Neuronal stem cell (in vitro differentiated cells): ENCODE measurements around the gene MAMLD1.
A peak's percentile ranks its signal among the peaks of the same experiment; 100 is the strongest.

Source experiments
- DNase-seq: peaks from one replicate; pipeline ENCODE4 v3.0.0-alpha.2; 2013; ENCODE audit warnings: low spot score
- H2AFZ ChIP-seq: one replicate; pipeline ENCODE4 v1.6.1; 2013; ENCODE audit warnings: mild to moderate bottlenecking, low read length, inconsistent platforms
- H2AK5ac ChIP-seq: 2 replicates; pipeline ENCODE4 v1.6.1; 2013; ENCODE audit warnings: low read depth, mild to moderate bottlenecking, inconsistent platforms, low read length, moderate library complexity, mixed read lengths
- H2BK120ac ChIP-seq: 2 replicates; pipeline ENCODE4 v1.6.1; 2013; ENCODE audit warnings: low read depth, mild to moderate bottlenecking, inconsistent platforms, low read length, moderate library complexity, mixed read lengths
- H2BK12ac ChIP-seq: one replicate; pipeline ENCODE4 v1.6.1; 2013; ENCODE audit warnings: low read length, inconsistent platforms
- H2BK15ac ChIP-seq: 2 replicates; pipeline ENCODE4 v1.6.1; 2013; ENCODE audit warnings: mild to moderate bottlenecking, low read length, inconsistent platforms, mixed read lengths
- H2BK5ac ChIP-seq: one replicate; pipeline ENCODE4 v1.6.1; 2013; ENCODE audit warnings: inconsistent platforms, mild to moderate bottlenecking, low read length, moderate library complexity
- H3K14ac ChIP-seq: one replicate; pipeline ENCODE4 v1.6.1; 2013; ENCODE audit warnings: low read length, inconsistent platforms
- H3K18ac ChIP-seq: 2 replicates; pipeline ENCODE4 v1.6.1; 2013; ENCODE audit warnings: low read length, inconsistent platforms
- H3K23ac ChIP-seq: 2 replicates; pipeline ENCODE4 v1.6.1; 2013; ENCODE audit warnings: low read depth, mild to moderate bottlenecking, mixed read lengths, low read length, inconsistent platforms; ENCODE audit not compliant: poor library complexity
- H3K27ac ChIP-seq: replicated peaks from 3 replicates; pipeline ENCODE4 v1.5.1; 2013; ENCODE audit warnings: low read length, inconsistent platforms
- H3K27me3 ChIP-seq, 3 experiments: 2 replicates each; pipeline ENCODE4 v1.6.1; 2013; ENCODE audit warnings: low read length in 3 of 3, mild to moderate bottlenecking in 2 of 3, inconsistent platforms in 1 of 3, low read depth in 1 of 3, mixed read lengths in 1 of 3, moderate library complexity in 1 of 3; ENCODE audit not compliant: control insufficient read depth in 3 of 3, insufficient read depth in 3 of 3
- H3K36me3 ChIP-seq, 2 donors: replicated peaks in 1 of 2; 2 replicates each; pipeline ENCODE4 v1.6.1; 2013; ENCODE audit warnings: low read length in 2 of 2; ENCODE audit not compliant: control insufficient read depth in 2 of 2, insufficient read depth in 2 of 2
- H3K4ac ChIP-seq: 2 replicates; pipeline ENCODE4 v1.6.1; 2013; ENCODE audit warnings: inconsistent platforms, mild to moderate bottlenecking, low read length, moderate library complexity
- H3K4me1 ChIP-seq, 2 donors: 1 replicate in 1 of 2; 2 replicates in 1 of 2; pipeline ENCODE4 v1.6.1; 2013; ENCODE audit warnings: low read length in 2 of 2, low read depth in 1 of 2; ENCODE audit not compliant: control insufficient read depth in 2 of 2, insufficient read depth in 1 of 2
- H3K4me2 ChIP-seq: one replicate; pipeline ENCODE4 v1.6.1; 2013; ENCODE audit warnings: mild to moderate bottlenecking, low read length, inconsistent platforms; ENCODE audit not compliant: insufficient read depth, poor library complexity, severe bottlenecking
- H3K4me3 ChIP-seq, 2 donors: 2 replicates each; pipeline ENCODE4 v1.5.1; 2013; ENCODE audit warnings: low read length in 2 of 2, mild to moderate bottlenecking in 2 of 2, inconsistent platforms in 1 of 2, moderate library complexity in 1 of 2
- H3K79me1 ChIP-seq: one replicate; pipeline ENCODE4 v1.6.1; 2013; ENCODE audit warnings: low read depth, mild to moderate bottlenecking, inconsistent platforms, low read length, moderate library complexity
- H3K9ac ChIP-seq: one replicate; pipeline ENCODE4 v1.6.1; 2013; ENCODE audit warnings: mild to moderate bottlenecking, low read depth, low read length, inconsistent platforms; ENCODE audit not compliant: poor library complexity
- H3K9me3 ChIP-seq, 2 donors: replicated peaks in 1 of 2; 2 replicates each; pipeline versions ENCODE3 to v1.6.1; 2013; ENCODE audit warnings: low read length in 2 of 2, mild to moderate bottlenecking in 2 of 2, inconsistent platforms in 1 of 2, low read depth in 1 of 2, mixed read lengths in 1 of 2, moderate library complexity in 1 of 2; ENCODE audit not compliant: control insufficient read depth in 2 of 2, insufficient read depth in 1 of 2
- H4K8ac ChIP-seq: one replicate; pipeline ENCODE4 v1.6.1; 2013; ENCODE audit warnings: low read depth, mild to moderate bottlenecking, inconsistent platforms, low read length, moderate library complexity
- H4K91ac ChIP-seq: one replicate; pipeline ENCODE4 v1.6.1; 2013; ENCODE audit warnings: low read length, low read depth, mild to moderate bottlenecking, inconsistent platforms; ENCODE audit not compliant: poor library complexity
- WGBS, 2 donors: extraction: QIAGEN DNeasy Blood & Tissue Kit; methylation state at CpG; one replicate each; pipeline ENCODE4 v1.1.7; 2013; ENCODE audit warnings: missing lambda C conversion rate in 2 of 2, mixed read lengths in 1 of 2; ENCODE audit not compliant: insufficient read length in 2 of 2, insufficient replicate concordance in 1 of 2; ENCODE audit errors: extremely low coverage in 2 of 2; 5-methylcytosine and 5-hydroxymethylcytosine counted together

The MAMLD1 gene

DNA sequence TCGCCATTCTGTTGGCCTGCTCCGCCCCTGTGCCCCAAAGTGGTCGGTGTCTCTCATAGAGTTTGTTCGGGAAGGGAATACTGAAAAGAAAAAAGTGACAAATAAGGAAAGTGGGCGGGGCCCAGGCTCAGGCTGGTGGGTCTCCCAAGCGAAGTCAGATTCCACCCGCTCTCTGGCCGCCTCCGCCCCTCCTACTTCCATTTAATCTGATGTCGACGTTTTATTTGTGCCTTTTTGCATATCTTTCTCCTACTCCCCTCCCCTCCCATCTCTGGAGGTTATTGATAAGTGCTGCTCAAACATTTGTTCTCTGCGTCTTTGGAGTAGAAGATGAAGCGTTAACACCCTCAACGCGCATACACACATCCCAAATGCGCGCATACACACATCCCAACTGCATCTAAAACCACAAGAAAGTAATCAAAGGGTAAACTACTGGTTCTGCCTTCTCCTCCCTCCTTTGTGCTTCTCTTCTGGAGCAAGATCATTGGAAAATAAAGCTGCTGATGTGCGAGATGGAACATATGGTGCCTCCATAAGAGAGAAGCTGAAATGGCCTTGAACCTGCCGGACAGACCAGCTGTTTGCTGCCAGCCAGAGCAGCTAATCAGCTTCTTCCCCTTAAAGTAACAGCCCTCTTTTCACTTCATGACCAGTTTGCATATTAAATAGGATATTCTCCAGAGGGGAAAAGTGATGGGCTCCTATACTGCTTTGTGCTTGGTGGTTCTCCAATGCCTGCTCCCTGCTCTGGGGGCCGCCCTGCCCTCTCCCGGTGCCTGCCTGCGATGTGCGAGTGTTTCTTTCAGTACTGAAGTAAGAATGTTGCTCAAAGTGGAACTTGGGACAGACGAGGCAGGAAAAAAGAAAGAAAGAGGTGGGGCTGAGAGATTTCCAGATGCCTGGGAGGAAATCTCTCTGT lies 3.1 kb downstream of the MAMLD1 start:
- H3K14ac ChIP-seq = no peak overlapping the region
- H3K23ac ChIP-seq = no peak overlapping the region
- peak overlapping the region; percentile 57 to 74 for H3K4me3 ChIP-seq
- H3K27ac ChIP-seq = no peak overlapping the region
- peak overlapping the region; percentile 95 for H2AFZ ChIP-seq
- no peak overlapping the region for H2BK5ac ChIP-seq
- no CpG with 5 or more reads among the region's 24 CpGs for WGBS, 2 donors
- no peak overlapping the region for H4K91ac ChIP-seq
- DNase-seq = peak; percentile 37
- no peak overlapping the region for H2BK12ac ChIP-seq
- H2AK5ac ChIP-seq = no peak overlapping the region
- H3K9ac ChIP-seq = no peak overlapping the region
- H2BK15ac ChIP-seq = no peak overlapping the region
- peak overlapping the region; percentile 57 for H3K4me2 ChIP-seq
- H4K8ac ChIP-seq = no peak overlapping the region
- no peak overlapping the region for H2BK120ac ChIP-seq
- H3K27me3 ChIP-seq = peaks cover 0 to 30% (median 15%) of the 10 kb centered on the region in 3 experiments
- H3K9me3 ChIP-seq = no peaks in the 10 kb centered on the region
- peaks cover 3 to 4% of the 10 kb centered on the region in 2 donors for H3K4me1 ChIP-seq
- H3K79me1 ChIP-seq = no peaks in the 10 kb centered on the region
- H3K18ac ChIP-seq = no peak overlapping the region
- no peak overlapping the region for H3K4ac ChIP-seq
- no peaks in the 10 kb centered on the region for H3K36me3 ChIP-seq

DNA sequence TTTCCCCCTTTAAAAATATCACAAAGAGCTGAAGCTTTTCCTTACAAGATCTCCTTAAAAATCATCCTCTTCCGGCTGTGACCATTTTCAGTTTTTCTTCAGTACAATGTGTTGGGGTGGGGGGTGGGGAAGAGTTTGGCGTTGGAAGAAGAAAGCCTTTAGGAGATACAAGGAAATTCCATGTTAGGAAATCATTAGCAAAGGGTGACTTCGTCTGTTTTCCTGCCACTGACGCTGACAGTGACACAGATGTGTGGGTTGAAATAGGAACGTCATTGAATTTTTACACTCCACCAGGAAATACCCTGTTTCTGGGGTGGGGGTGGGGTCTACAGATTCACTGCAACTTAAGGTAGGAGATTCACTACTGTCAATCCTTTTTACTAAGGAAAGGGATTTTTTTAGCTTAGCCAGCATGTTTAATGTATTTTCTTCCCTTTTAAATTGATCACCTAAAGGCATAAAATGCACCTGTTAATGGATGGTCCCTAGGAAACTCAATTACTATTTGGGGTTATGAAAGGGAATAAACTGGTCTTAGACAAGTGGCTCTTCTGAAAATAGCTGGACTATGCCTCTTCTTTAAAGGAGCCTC lies 3.9 kb downstream of the MAMLD1 start:
- H3K27me3 ChIP-seq = peaks cover 0 to 22% (median 7%) of the 10 kb centered on the region in 3 experiments
- H2BK12ac ChIP-seq = no peak overlapping the region
- no peak overlapping the region for H3K27ac ChIP-seq
- no peak overlapping the region for H3K14ac ChIP-seq
- no peak overlapping the region for H3K4ac ChIP-seq
- H2BK5ac ChIP-seq = no peak overlapping the region
- no peak overlapping the region for H4K91ac ChIP-seq
- H3K36me3 ChIP-seq = no peaks in the 10 kb centered on the region
- H3K4me1 ChIP-seq = peaks cover 0 to 3% of the 10 kb centered on the region in 2 donors
- H3K9ac ChIP-seq = no peak overlapping the region
- H3K79me1 ChIP-seq = no peaks in the 10 kb centered on the region
- peak overlapping the region; percentile 95 for H2AFZ ChIP-seq
- H4K8ac ChIP-seq = no peak overlapping the region
- peak overlapping the region in 1 of 2 donors; percentile 57 for H3K4me3 ChIP-seq
- no peak overlapping the region for H3K4me2 ChIP-seq
- no peak overlapping the region for H2BK15ac ChIP-seq
- H3K18ac ChIP-seq = no peak overlapping the region
- no CpG with 5 or more reads among the region's 5 CpGs for WGBS, 2 donors
- no peak overlapping the region for H2BK120ac ChIP-seq
- DNase-seq = no peak
- no peaks in the 10 kb centered on the region for H3K9me3 ChIP-seq
- H2AK5ac ChIP-seq = no peak overlapping the region
- no peak overlapping the region for H3K23ac ChIP-seq

DNA sequence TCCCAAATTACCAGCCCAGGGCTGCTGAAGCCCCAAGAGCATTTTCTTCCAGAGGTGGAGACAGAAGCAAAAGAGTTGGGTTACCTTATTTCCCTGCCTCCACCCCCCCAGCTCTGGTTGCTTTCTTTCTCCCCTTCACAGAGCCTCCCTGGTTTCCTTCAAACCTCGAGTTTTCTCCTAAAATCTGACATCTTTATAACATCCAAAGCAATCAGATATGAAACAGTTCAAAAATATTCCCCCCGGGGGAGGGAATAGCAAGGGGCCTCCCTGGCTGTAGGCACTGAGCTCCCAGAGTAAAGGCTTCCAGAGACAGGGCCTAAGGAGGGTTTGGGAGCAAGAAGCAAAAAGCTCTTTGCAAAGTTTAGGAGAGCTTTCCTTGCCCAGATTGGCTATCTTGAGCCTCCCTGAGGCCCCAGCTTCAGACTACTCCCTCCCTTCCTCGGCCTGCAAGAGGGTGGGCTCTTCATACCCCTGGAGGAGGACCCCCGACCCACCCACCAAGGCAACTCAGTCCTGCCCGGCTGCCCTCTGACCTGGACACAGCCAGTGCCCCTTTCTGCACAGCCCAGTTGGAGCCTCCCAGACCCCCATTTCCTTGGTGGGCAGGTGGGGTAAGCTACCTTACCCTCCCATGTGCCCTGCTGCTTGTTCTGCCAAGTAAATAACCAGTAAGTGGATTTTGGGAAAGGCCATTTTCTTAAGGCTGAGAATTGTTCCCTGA lies 7.6 kb downstream of the MAMLD1 start:
- no peaks in the 10 kb centered on the region for H3K27me3 ChIP-seq
- no CpG with 5 or more reads among the region's 5 CpGs for whole genome bisulfite sequencing, 2 donors
- no peak overlapping the region for H3K4me2 ChIP-seq
- no peak overlapping the region for H2BK120ac ChIP-seq
- H3K4ac ChIP-seq = no peak overlapping the region
- H3K4me1 ChIP-seq = peaks cover 3 to 4% of the 10 kb centered on the region in 2 donors
- no peak overlapping the region for H3K14ac ChIP-seq
- no peak overlapping the region for H3K27ac ChIP-seq
- H2BK15ac ChIP-seq = no peak overlapping the region
- no peaks in the 10 kb centered on the region for H3K9me3 ChIP-seq
- peak overlapping the region; percentile 37 for H2AK5ac ChIP-seq
- no peaks in the 10 kb centered on the region for H3K79me1 ChIP-seq
- H3K23ac ChIP-seq = no peak overlapping the region
- H4K8ac ChIP-seq = no peak overlapping the region
- DNase-seq = no peak
- no peak overlapping the region for H4K91ac ChIP-seq
- H3K18ac ChIP-seq = no peak overlapping the region
- no peaks in the 10 kb centered on the region for H3K36me3 ChIP-seq
- H2BK12ac ChIP-seq = no peak overlapping the region
- no peak overlapping the region for H2BK5ac ChIP-seq
- H2AFZ ChIP-seq = no peak overlapping the region
- no peak overlapping the region for H3K9ac ChIP-seq
- H3K4me3 ChIP-seq = no peak overlapping the region

DNA sequence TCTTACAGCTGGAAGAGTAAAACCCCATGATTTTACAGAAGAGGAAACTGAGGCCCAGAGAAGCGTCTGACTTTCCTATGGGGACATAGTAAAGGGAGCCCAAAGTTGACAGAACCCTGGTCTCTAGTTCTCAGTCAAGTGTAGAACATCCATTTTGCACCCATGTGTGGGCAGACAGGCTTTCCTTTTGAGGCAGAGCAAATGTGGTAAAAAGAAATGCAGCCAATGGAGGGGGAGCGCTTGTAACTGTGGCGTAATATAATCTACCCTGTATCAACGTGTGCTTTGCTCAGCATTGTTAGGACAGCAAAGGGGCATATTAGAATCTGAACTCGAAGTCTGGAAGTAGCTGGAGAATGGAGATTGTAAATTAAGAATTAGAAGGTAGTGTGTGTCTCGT lies 8.8 kb downstream of the MAMLD1 start:
- no peak overlapping the region for H3K27ac ChIP-seq
- no peak overlapping the region for H4K8ac ChIP-seq
- H3K23ac ChIP-seq = no peak overlapping the region
- H4K91ac ChIP-seq = no peak overlapping the region
- no peak overlapping the region for H2BK120ac ChIP-seq
- H3K36me3 ChIP-seq = no peaks in the 10 kb centered on the region
- no peak overlapping the region for H2BK15ac ChIP-seq
- no peak overlapping the region for H2AFZ ChIP-seq
- H2BK5ac ChIP-seq = no peak overlapping the region
- no peak for DNase-seq
- no peak overlapping the region for H3K14ac ChIP-seq
- peaks cover 0 to 4% of the 10 kb centered on the region in 2 donors for H3K4me1 ChIP-seq
- 100% methylated on average over 1 of the region's 6 CpGs; no CpG with 5 or more reads in 1 of the 2 donors for WGBS, 2 donors
- H3K4ac ChIP-seq = no peak overlapping the region
- H3K9me3 ChIP-seq = no peaks in the 10 kb centered on the region
- H3K9ac ChIP-seq = no peak overlapping the region
- H3K79me1 ChIP-seq = no peaks in the 10 kb centered on the region
- no peaks in the 10 kb centered on the region for H3K27me3 ChIP-seq
- H2AK5ac ChIP-seq = no peak overlapping the region
- H2BK12ac ChIP-seq = no peak overlapping the region
- H3K4me3 ChIP-seq = no peak overlapping the region
- H3K4me2 ChIP-seq = no peak overlapping the region
- no peak overlapping the region for H3K18ac ChIP-seq
